ENCODE measurements around the gene CRCP. TPM values are rescaled to one million over a fixed set of nuclear protein-coding genes. Genes with fewer than 3 reads are reported as not detected.

The CRCP gene
- total and polyA plus RNA-seq, 2 of the 13 experiments (the other 11 are each of a cell fraction or from before 2014, with no cell fraction given): 22.7 to 31.0 TPM

- 0 out of 2 replicates have a peak, but pooled peaks have one; percentile 16 for TF ChIP-seq ELF3 (CRISPR knock-in tag; IDR thresholded peaks at IDR 0.05)
- no peak for TF ChIP-seq ZBTB4 (CRISPR knock-in tag; IDR thresholded peaks at IDR 0.05; ENCODE audit: borderline replicate concordance)
- no peak for TF ChIP-seq ZSCAN29 (CRISPR knock-in tag; conservative IDR thresholded peaks at IDR 0.05)
- no peak for TF ChIP-seq BORCS8-MEF2B (CRISPR knock-in tag; IDR thresholded peaks at IDR 0.05)
- TF ChIP-seq DNMT3B (CRISPR knock-in tag; conservative IDR thresholded peaks at IDR 0.05): no peak
- no peak for TF ChIP-seq RFX5 (IDR thresholded peaks at IDR 0.05; ENCODE audit: low read depth, low read length)
- TF ChIP-seq ZEB1 (IDR thresholded peaks at IDR 0.05; ENCODE audit: insufficient replicate concordance, low read depth): no peak
- TF ChIP-seq IKZF5 (CRISPR knock-in tag; IDR thresholded peaks at IDR 0.05): 0 out of 2 replicates have a peak, but pooled peaks have one; percentile 55
- no peak for TF ChIP-seq SP140L (CRISPR knock-in tag; IDR thresholded peaks at IDR 0.05; ENCODE audit: borderline replicate concordance)
- no peak for TF ChIP-seq ZNF24 (IDR thresholded peaks at IDR 0.05)
- TF ChIP-seq NR3C1 (CRISPR knock-in tag; IDR thresholded peaks at IDR 0.05): no peak
- no peak for TF ChIP-seq ZNF563 (CRISPR knock-in tag; IDR thresholded peaks at IDR 0.05)
- TF ChIP-seq HMG20A (CRISPR knock-in tag; IDR thresholded peaks at IDR 0.05; ENCODE audit: borderline replicate concordance): 0 out of 2 replicates have a peak, but pooled peaks have one; percentile 45
- no peak for TF ChIP-seq SETDB1 (CRISPR knock-in tag; IDR thresholded peaks at IDR 0.05; ENCODE audit: borderline replicate concordance)
- TF ChIP-seq, protein P1, sequence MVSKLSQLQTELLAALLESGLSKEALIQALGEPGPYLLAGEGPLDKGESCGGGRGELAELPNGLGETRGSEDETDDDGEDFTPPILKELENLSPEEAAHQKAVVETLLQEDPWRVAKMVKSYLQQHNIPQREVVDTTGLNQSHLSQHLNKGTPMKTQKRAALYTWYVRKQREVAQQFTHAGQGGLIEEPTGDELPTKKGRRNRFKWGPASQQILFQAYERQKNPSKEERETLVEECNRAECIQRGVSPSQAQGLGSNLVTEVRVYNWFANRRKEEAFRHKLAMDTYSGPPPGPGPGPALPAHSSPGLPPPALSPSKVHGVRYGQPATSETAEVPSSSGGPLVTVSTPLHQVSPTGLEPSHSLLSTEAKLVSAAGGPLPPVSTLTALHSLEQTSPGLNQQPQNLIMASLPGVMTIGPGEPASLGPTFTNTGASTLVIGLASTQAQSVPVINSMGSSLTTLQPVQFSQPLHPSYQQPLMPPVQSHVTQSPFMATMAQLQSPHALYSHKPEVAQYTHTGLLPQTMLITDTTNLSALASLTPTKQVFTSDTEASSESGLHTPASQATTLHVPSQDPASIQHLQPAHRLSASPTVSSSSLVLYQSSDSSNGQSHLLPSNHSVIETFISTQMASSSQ (IDR thresholded peaks at IDR 0.05; ENCODE audit: low read depth): no peak
- TF ChIP-seq, protein P1 (CRISPR knock-in tag; IDR thresholded peaks at IDR 0.05; ENCODE audit: borderline replicate concordance): no peak
- TF ChIP-seq KLF11 (CRISPR knock-in tag; IDR thresholded peaks at IDR 0.05): no peak
- no peak for TF ChIP-seq TP53 (CRISPR knock-in tag; conservative IDR thresholded peaks at IDR 0.05)
- no peak for TF ChIP-seq FOXP1 (IDR thresholded peaks at IDR 0.05)
- TF ChIP-seq FOXP1 (CRISPR knock-in tag; IDR thresholded peaks at IDR 0.05): 0 out of 2 replicates have a peak, but pooled peaks have one; percentile 22
- 0 out of 2 replicates have a peak, but pooled peaks have one; percentile 6 for TF ChIP-seq STAG1 (CRISPR knock-in tag; IDR thresholded peaks at IDR 0.05)
These were observed 35.8 kb downstream of the CRCP start (continued) for GRCh38 chr7:66150471-66150870.

Data from HepG2 (cell line).